ENCODE results near the gene DMP1.

The DMP1 gene

DNA sequence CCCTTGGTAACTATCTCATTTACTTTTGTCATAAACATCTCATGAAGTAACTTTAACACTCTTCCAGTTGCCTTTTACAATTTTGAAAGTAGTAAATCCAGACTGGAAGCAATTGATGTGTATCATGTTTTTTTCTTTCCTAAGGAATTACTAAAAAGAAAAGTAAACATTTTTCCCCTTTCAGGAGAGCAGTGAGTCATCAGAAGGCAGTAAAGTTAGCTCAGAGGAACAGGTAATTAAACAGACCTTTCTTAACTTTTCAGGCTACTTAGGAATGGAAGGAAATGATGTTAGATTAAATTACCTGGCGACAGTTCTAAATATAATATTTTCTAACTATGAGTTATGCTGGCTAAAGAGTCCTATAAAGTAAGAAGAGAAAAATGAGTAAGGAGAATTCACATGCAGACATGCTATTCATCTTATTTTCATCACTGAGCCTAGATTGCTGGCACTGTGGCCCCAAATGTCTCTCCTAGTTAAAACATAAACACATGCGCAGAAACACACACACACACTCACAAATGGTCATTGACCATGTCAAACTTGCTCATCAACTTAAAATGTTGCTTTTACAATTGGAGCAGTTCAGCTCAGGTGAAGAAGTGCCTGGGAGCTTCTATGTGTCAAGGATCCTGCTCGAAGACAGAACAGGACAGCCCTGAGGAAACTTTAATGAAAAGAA, 9.3 kb downstream of the DMP1 start (continued):
- TF ChIP-seq MZF1 (tag by site-specific recombination; IDR thresholded peaks at IDR 0.05; ENCODE audit: borderline replicate concordance) (peak; percentile 37; the same call in 1 of the 2 replicates), ZFP69B (tag by site-specific recombination; IDR thresholded peaks at IDR 0.05) (0 out of 2 replicates have a peak, but pooled peaks have one; percentile 44), ZNF555 (tag by site-specific recombination; conservative IDR thresholded peaks at IDR 0.05) (no peak), ZNF114 (tag by site-specific recombination; IDR thresholded peaks at IDR 0.05) (no peak), MEIS1 (CRISPR knock-in tag; IDR thresholded peaks at IDR 0.05; ENCODE audit: borderline replicate concordance) (no peak), ZNF184 (tag by site-specific recombination; IDR thresholded peaks at IDR 0.05) (peak; percentile 83), ZNF76 (tag by site-specific recombination; IDR thresholded peaks at IDR 0.05; ENCODE audit: borderline replicate concordance, low read depth) (peak; percentile 29; the same call in 1 of the 2 replicates), SP3 (tag by site-specific recombination; IDR thresholded peaks at IDR 0.05) (peak; percentile 23; the same call in 1 of the 2 replicates), ZNF350 (tag by site-specific recombination; IDR thresholded peaks at IDR 0.05) (no peak), KLF1 (tag by site-specific recombination; IDR thresholded peaks at IDR 0.05) (peak; percentile 46; the same call in 1 of the 2 replicates), ZXDB (tag by site-specific recombination; IDR thresholded peaks at IDR 0.05) (peak; percentile 78), ZNF335 (tag by site-specific recombination; conservative IDR thresholded peaks at IDR 0.05) (0 out of 2 replicates have a peak, but pooled peaks have one; percentile 31), ZNF623 (tag by site-specific recombination; IDR thresholded peaks at IDR 0.05) (0 out of 2 replicates have a peak, but pooled peaks have one; percentile 9), ZNF341 (tag by site-specific recombination; IDR thresholded peaks at IDR 0.05; ENCODE audit: low read depth) (no peak), ZNF629 (tag by site-specific recombination; IDR thresholded peaks at IDR 0.05) (peak; percentile 91), SCRT1 (tag by site-specific recombination; IDR thresholded peaks at IDR 0.05; ENCODE audit: borderline replicate concordance) (peak; percentile 57; the same call in 1 of the 2 replicates), ZNF529 (tag by site-specific recombination; IDR thresholded peaks at IDR 0.05; ENCODE audit: insufficient replicate concordance) (no peak), OSR2 (tag by site-specific recombination; IDR thresholded peaks at IDR 0.05) (peak; percentile 94), ZBTB1 (tag by site-specific recombination; IDR thresholded peaks at IDR 0.05) (0 out of 2 replicates have a peak, but pooled peaks have one; percentile 16), KLF8 (tag by site-specific recombination; IDR thresholded peaks at IDR 0.05) (peak; percentile 85), ZNF521 (tag by site-specific recombination; IDR thresholded peaks at IDR 0.05) (no peak), ZFP41 (tag by site-specific recombination; IDR thresholded peaks at IDR 0.05; ENCODE audit: borderline replicate concordance) (no peak), GLI2 (tag by site-specific recombination; IDR thresholded peaks at IDR 0.05; ENCODE audit: borderline replicate concordance, low read depth) (peak; percentile 29; the same call in 1 of the 2 replicates), BCL11A (tag by site-specific recombination; IDR thresholded peaks at IDR 0.05; ENCODE audit: low read depth) (peak; percentile 83), ZNF626 (tag by site-specific recombination; IDR thresholded peaks at IDR 0.05) (no peak), ZNF596 (tag by site-specific recombination; IDR thresholded peaks at IDR 0.05) (no peak)
- TF ChIP-seq, protein P1, sequence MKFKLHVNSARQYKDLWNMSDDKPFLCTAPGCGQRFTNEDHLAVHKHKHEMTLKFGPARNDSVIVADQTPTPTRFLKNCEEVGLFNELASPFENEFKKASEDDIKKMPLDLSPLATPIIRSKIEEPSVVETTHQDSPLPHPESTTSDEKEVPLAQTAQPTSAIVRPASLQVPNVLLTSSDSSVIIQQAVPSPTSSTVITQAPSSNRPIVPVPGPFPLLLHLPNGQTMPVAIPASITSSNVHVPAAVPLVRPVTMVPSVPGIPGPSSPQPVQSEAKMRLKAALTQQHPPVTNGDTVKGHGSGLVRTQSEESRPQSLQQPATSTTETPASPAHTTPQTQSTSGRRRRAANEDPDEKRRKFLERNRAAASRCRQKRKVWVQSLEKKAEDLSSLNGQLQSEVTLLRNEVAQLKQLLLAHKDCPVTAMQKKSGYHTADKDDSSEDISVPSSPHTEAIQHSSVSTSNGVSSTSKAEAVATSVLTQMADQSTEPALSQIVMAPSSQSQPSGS (tag by site-specific recombination; IDR thresholded peaks at IDR 0.05; ENCODE audit: low read depth): 0 out of 2 replicates have a peak, but pooled peaks have one; percentile 16
- TF ChIP-seq, protein P2, sequence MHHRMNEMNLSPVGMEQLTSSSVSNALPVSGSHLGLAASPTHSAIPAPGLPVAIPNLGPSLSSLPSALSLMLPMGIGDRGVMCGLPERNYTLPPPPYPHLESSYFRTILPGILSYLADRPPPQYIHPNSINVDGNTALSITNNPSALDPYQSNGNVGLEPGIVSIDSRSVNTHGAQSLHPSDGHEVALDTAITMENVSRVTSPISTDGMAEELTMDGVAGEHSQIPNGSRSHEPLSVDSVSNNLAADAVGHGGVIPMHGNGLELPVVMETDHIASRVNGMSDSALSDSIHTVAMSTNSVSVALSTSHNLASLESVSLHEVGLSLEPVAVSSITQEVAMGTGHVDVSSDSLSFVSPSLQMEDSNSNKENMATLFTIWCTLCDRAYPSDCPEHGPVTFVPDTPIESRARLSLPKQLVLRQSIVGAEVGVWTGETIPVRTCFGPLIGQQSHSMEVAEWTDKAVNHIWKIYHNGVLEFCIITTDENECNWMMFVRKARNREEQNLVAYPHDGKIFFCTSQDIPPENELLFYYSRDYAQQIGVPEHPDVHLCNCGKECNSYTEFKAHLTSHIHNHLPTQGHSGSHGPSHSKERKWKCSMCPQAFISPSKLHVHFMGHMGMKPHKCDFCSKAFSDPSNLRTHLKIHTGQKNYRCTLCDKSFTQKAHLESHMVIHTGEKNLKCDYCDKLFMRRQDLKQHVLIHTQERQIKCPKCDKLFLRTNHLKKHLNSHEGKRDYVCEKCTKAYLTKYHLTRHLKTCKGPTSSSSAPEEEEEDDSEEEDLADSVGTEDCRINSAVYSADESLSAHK (tag by site-specific recombination; IDR thresholded peaks at IDR 0.05): peak; percentile 70
- TF ChIP-seq, protein P3, sequence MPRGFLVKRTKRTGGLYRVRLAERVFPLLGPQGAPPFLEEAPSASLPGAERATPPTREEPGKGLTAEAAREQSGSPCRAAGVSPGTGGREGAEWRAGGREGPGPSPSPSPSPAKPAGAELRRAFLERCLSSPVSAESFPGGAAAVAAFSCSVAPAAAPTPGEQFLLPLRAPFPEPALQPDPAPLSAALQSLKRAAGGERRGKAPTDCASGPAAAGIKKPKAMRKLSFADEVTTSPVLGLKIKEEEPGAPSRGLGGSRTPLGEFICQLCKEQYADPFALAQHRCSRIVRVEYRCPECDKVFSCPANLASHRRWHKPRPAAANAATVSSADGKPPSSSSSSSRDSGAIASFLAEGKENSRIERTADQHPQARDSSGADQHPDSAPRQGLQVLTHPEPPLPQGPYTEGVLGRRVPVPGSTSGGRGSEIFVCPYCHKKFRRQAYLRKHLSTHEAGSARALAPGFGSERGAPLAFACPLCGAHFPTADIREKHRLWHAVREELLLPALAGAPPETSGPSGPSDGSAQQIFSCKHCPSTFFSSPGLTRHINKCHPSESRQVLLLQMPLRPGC (tag by site-specific recombination; IDR thresholded peaks at IDR 0.05): peak; percentile 84; the same call in 1 of the 2 replicates
- TF ChIP-seq, protein P4, sequence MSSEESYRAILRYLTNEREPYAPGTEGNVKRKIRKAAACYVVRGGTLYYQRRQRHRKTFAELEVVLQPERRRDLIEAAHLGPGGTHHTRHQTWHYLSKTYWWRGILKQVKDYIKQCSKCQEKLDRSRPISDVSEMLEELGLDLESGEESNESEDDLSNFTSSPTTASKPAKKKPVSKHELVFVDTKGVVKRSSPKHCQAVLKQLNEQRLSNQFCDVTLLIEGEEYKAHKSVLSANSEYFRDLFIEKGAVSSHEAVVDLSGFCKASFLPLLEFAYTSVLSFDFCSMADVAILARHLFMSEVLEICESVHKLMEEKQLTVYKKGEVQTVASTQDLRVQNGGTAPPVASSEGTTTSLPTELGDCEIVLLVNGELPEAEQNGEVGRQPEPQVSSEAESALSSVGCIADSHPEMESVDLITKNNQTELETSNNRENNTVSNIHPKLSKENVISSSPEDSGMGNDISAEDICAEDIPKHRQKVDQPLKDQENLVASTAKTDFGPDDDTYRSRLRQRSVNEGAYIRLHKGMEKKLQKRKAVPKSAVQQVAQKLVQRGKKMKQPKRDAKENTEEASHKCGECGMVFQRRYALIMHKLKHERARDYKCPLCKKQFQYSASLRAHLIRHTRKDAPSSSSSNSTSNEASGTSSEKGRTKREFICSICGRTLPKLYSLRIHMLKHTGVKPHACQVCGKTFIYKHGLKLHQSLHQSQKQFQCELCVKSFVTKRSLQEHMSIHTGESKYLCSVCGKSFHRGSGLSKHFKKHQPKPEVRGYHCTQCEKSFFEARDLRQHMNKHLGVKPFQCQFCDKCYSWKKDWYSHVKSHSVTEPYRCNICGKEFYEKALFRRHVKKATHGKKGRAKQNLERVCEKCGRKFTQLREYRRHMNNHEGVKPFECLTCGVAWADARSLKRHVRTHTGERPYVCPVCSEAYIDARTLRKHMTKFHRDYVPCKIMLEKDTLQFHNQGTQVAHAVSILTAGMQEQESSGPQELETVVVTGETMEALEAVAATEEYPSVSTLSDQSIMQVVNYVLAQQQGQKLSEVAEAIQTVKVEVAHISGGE (tag by site-specific recombination; conservative IDR thresholded peaks at IDR 0.05; ENCODE audit: low read depth): no peak
